Measurements from ENCODE around the gene NFKBIA. TPM values are rescaled to one million over a fixed set of nuclear protein-coding genes. Genes with fewer than 3 reads are reported as not detected.
A peak's percentile ranks its signal among the peaks of the same experiment; 100 is the strongest.
"Not testable (repeated sequence)": the region's sequence is repeated elsewhere in the genome, so short reads cannot be mapped to it uniquely, and the experiment has no call there.

The NFKBIA gene
- polyA plus RNA-seq (ENCODE audit: insufficient read length), result 45.0 TPM
- long read RNA-seq, donor 1, transcript NFKBIA-201 (6 exons, 1,558 nt), result major isoform, 25 of 43 reads
- long read RNA-seq, donor 1, partial matches to known transcripts, result 12 of 43 reads
- long read RNA-seq, donor 1, other reads (novel, unspliced or antisense), result 0 of 43 reads
- long read RNA-seq, donor 2, transcript NFKBIA-201 (6 exons, 1,558 nt), result major isoform, 25 of 38 reads
- long read RNA-seq, donor 2, partial matches to known transcripts, result 9 of 38 reads
- long read RNA-seq, donor 2, other reads (novel, unspliced or antisense), result 0 of 38 reads
- long read RNA-seq, donor 3, transcript NFKBIA-201 (6 exons, 1,558 nt), result major isoform, 13 of 36 reads
- long read RNA-seq, donor 3, partial matches to known transcripts, result 19 of 36 reads
- long read RNA-seq, donor 3, other reads (novel, unspliced or antisense), result 0 of 36 reads
- long read RNA-seq, donor 4, partial matches to known transcripts, result 0 of 4 reads
- long read RNA-seq, donor 4, other reads (novel, unspliced or antisense), result 0 of 4 reads
- long read RNA-seq, donor 5, transcript NFKBIA-201 (6 exons, 1,558 nt), result major isoform, 40 of 65 reads
- long read RNA-seq, donor 5, partial matches to known transcripts, result 21 of 65 reads
- long read RNA-seq, donor 5, other reads (novel, unspliced or antisense), result 0 of 65 reads
- long read RNA-seq, donor 6, transcript NFKBIA-201 (6 exons, 1,558 nt), result major isoform, 20 of 44 reads
- long read RNA-seq, donor 6, transcript NFKBIA-210 (3 exons, 780 nt), result minor isoform, 8 of 44 reads
- long read RNA-seq, donor 6, transcript NFKBIA-209 (5 exons, 1,537 nt), result minor isoform, 6 of 44 reads
- long read RNA-seq, donor 6, partial matches to known transcripts, result 9 of 44 reads
- long read RNA-seq, donor 6, other reads (novel, unspliced or antisense), result 0 of 44 reads
- long read RNA-seq, donor 7, transcript NFKBIA-201 (6 exons, 1,558 nt), result major isoform, 30 of 53 reads
- long read RNA-seq, donor 7, partial matches to known transcripts, result 17 of 53 reads
- long read RNA-seq, donor 7, other reads (novel, unspliced or antisense), result 0 of 53 reads
- long read RNA-seq, donor 8, transcript NFKBIA-201 (6 exons, 1,558 nt), result major isoform, 10 of 10 reads
- long read RNA-seq, donor 8, partial matches to known transcripts, result 0 of 10 reads
- long read RNA-seq, donor 8, other reads (novel, unspliced or antisense), result 0 of 10 reads

- DNase-seq, result peak; percentile 85
Observed at GRCh38 chr14:35404449-35405303, at the start of gene NFKBIA. Gene NFKBIA (minus strand): TSS chr14:35404749. CDS start chr14:35404644, 105 bp downstream.

GRCh38 chr14:35446450-35446849, 41.9 kb upstream of the NFKBIA start:
- DNase-seq, result no peak

DNA sequence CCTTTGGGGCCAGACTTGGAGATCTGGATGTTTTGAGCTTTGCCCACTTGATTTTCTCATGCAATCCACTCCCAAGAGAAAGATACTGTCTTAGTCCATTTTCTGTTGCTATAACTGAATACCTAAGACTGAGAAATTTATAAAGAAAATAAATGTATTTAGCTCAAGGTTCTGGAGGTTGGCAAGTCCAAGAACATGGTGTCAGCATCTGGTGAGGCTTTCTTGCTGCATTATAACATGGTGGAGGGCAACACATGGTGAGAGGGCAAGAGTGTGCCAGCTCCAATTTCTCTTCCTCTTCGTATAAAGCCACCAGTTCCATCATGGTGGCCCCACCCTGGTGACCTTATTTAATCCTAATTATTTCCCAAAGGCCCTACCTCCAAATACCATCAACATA, 39.6 kb upstream of the NFKBIA start:
- DNase-seq, result no peak

GRCh38 chr14:35441160-35441559, 36.6 kb upstream of the NFKBIA start:
- DNase-seq, result no peak

- no peak for DNase-seq
Observed at GRCh38 chr14:35438910-35439713, 34.6 kb upstream of the NFKBIA start.

DNA sequence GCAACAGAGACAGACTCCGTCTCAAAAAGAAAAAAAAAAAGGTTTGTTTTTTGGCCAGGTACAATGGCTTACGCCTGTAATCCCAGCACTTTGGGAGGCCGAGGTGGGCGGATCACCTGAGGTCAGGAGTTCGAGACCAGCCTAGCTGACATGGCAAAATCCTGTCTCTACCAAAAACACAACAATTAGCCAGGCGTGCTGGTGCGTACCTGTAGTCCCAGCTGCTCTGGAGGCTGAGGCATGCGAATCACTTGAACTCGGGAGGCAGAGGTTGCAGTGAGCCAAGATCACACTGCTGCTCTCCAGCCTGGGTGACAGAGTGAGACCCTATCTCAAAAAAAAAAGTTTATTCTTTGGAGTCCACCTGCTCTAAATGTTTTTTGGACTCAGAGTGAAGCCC, 33.9 kb upstream of the NFKBIA start:
- DNase-seq, result not testable (repeated sequence)

DNA sequence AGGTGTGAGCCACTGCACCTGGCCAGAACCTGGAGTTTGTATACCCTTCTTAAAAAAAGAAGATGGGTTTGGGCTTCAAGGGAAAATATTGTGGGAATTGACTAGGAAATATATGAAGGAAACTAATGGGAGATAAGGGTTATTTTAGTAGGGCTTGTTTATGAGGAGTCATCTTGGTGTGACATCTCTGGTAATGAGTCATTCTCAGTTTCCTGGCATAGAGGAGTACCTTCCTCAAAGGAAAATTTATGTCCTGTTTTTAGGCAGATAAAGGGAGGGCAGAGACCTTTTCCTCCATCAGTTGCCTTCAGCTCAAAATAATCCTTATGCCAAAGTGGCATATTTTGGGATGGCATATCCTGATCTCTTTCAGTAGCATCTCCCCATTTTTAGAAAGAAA, 30.6 kb upstream of the NFKBIA start:
- no peak for DNase-seq

GRCh38 chr14:35433826-35434225, 29.3 kb upstream of the NFKBIA start:
- no peak for DNase-seq

DNA sequence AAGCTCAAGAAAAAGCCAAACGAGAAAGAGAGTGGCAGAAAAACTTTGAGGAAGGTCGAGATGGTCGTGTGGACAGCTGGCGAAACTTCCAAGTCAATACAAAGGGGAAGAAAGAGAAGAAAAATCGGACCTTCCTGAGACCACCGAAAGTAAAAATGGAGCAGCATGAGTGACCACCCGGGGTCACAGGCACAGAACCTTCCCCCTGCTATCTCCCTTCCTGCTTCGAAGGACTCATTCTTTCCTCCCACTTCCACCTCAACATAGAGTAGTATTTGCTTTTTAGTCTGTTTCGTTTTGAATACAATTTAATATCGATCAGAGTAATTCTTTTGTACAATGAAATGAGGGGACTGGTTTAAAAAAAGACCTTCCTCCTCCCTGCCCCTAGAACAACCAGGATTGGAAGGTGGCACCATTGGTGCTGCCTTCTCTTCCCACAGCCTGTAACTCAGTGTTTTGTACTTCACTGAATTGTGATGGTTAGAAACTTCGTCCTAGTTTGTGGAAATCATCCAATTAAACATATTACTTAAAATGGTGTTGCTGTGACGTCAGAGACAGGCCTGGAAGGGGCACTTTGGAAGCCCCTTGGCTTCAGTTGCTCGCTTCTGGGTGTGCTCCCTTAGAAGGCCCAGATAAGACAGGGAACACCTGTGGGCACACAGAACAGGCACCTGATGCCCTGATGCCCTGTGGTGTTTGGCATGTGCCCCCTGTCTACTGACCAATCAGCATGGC, 26.1 kb upstream of the NFKBIA start:
- DNase-seq, result no peak

DNA sequence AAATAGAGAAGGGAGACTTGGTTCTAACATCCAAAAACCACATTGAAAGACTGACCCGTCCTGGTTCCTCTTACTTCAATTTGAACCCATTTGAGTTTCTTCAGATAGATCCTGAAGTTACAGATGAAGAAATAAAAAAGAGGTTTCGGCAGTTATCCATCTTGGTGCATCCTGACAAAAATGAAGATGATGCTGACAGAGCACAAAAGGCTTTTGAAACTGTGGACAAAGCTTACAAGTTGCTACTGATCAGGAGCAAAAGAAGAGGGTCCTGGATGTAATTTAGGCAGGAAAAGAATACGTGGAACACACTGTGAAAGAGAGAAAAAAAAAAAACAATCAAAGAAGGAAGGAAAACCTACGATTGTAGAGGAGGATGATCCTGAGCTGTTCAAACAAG, 25.4 kb upstream of the NFKBIA start:
- DNase-seq, result no peak

GRCh38 chr14:35425850-35426249, 21.3 kb upstream of the NFKBIA start:
- DNase-seq, result no peak

DNA sequence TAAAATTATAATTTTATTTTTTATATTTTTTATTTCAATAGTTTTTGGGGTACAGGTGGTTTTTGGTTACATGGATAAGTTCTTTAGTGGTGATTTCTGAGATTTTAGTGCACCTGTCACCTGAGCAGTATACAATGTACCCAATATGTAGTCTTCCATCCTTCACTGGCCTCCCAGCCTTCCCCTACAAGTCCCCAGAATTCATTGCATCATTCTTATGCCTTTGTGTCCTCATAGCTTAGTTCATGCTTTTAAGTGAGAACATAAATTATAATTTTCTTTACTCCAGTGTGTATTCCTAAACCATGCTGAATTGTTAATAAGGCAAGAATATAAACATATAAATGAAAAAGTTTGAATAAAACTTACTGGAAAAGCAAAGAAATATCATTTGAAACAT, 19.1 kb upstream of the NFKBIA start:
- DNase-seq, result no peak

DNA sequence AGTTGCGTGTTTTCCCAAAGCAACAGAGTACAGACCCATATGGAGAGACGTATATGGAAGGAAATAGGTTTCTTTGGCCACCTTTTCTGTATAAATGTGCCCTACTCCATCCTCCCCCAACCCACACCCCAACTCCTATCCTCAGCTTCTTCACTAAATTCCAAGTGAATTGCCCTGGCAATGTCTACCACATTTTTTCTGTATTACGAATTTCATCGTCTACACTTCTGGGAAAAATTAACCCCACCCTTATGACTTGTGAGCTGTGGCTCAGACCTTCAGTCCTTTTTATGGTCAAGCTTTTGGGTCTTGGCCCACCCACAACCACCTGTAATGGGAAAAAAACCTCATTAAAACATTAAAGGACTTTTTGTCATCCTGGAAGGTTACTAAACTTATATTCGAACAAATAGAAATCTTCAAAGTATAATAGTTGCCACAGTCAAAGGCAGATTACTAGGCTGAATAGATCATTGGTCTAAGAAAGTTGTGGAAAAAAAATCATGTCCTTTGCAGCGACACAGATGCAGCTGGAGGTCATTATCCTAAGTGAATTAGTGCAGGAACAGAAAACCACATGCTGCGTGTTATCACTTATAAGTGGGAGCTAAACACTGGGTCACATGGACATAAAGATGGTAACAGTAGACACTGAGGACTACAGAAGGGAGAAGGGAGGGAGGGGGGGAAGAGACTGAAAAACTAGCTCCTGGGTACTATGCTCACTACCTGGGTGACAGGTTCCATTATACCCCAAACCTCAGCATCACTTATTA, 15.7 kb upstream of the NFKBIA start:
- DNase-seq, result no peak

GRCh38 chr14:35419429-35419841, 14.9 kb upstream of the NFKBIA start:
- DNase-seq, result no peak

DNA sequence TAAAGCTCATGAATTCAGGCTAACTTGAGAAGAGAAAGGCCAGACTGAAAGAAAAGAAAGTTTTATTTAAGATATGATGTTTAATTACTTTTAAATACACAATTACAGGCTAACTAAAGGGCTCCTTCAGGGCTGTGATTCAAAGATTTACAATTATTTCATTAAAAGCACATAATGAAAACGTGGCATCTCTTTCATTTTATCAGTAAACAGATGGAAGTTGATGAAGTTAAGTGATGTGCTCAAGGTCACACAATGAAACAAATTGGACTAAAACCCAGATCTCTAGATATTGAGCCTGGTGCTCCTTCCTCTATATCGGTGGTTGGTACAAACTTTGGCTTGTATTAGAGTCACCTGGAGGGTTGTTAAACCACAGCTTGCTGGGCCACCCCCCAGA, 13.5 kb upstream of the NFKBIA start:
- DNase-seq, result no peak

DNA sequence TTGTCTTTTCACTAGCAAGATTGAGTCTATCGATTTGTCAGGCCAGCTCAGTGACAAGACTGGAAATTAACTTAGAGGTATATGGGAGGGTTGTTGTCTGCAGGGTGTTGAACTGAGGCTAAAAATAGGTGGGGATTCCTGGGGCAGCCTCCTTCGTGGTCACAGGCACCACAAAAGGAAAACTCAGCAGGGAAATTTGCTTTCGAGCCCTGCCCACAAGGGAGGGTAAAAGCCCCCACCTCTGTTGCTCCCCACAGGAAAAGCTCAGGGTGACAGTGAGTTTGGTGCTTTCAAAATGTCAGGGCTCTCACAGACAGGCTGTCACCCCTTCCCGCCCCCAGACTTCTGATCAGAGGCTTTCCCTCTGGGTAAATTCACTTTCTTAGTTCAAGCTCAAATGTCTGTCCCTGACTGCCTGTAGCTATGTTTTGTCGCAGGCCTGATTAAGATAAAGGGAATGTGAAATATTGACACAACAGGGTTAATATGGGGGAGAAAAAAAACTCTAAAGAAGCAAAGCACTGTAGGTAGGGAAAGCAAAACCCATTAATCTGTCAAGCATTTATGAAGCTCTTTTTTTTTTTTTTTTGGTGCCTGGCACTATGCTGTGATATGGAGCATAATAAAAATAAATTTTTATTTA, 11.7 kb upstream of the NFKBIA start:
- DNase-seq, result no peak

DNA sequence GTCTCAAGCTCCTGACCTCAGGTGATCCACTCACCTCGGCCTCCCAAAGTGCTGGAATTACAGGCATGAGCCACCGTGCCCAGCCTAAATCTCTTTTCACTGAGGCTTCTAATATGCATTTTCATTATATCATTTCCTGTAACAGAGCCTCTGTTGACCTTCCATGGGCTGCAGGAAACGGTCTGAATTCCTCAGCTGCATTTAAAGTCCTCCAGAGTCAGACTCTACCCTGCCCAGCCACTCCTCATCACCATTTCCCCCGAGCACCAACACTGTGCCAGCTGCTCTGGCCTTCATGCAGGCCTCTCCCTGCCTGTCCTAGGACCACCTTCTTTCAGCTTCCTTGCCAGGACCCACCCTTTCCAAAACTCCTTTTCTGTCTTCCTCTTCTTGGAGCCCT, 9.8 kb upstream of the NFKBIA start:
- no peak for DNase-seq

- no peak for DNase-seq
Observed at GRCh38 chr14:35412272-35413056, 7.9 kb upstream of the NFKBIA start.
